ENCODE data around the gene GNG4. TPM values are rescaled to one million over a fixed set of nuclear protein-coding genes. Genes with fewer than 3 reads are reported as not detected.

GNG4 gene
- total and polyA plus RNA-seq, 2 donors (not counting 1 experiment from before 2014, with no cell fraction given): 0.52 TPM; not detected in 1

DNA sequence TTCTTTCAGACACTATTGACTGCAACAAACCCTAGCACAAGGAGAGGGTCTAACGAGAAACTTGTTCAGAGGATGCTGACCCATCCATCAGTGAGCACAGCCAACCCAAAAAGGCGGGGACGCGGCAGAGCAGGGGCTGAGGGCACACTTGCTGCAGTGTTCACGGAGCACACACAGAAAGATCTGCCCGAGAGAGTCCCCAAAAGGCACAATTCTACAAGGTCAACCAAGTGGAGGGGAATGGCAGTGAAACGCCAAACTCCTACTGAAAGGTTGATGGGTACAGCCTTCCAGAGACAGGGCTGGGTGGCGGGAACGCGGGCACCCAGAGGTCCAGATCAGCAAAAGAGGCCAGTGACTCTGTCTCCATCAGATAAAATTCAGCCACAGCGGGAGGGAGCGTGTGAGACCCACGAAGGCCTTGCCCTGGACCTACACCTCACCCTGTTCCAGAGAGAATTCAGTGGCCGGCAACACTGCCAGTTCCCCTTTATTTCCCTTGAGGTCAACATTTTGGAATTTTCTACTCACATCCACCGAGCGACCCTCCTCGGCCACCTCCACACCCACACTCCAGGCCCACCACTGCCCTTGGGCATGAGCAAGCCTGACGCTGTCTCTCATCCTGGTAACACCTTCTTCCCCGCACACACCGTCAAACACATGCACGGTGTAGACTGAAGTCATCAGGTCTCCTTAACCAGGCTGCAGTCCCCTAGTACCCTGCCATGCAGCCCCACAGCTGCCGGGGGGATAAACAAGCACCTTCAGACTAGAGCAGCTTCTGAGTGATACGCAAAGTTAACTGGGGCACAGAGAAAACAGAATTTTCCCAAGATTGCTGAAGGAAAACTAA lies 5.5 kb downstream of the GNG4 start:
- Histone ChIP-seq H3K9me3 (ENCODE audit: control extremely low read depth in 1 of 3, control insufficient read depth in 2 of 3, insufficient read depth in 1 of 3, low read length in 2 of 3) (peaks cover 0 to 8% (median 0%) of the 10 kb centered on the region in 3 donors), H3K27me3 (replicated peaks in 1 of 4; ENCODE audit: control extremely low read depth in 1 of 4, control insufficient read depth in 3 of 4, insufficient read depth in 4 of 4, low read length in 3 of 4) (peaks cover 0 to 50% (median 16%) of the 10 kb centered on the region in 4 experiments), H3K36me3 (replicated peaks in 1 of 2; ENCODE audit: control extremely low read depth in 1 of 2, control insufficient read depth in 1 of 2, extremely low read depth in 1 of 2, insufficient read depth in 2 of 2, low read length in 1 of 2) (no peaks in the 10 kb centered on the region), H3K4me1 (ENCODE audit: control insufficient read depth in 2 of 2, insufficient read depth in 2 of 2, low read length in 2 of 2) (peaks cover 18 to 21% of the 10 kb centered on the region in 2 donors), H3K9ac (ENCODE audit: low read length) (no peak overlapping the region), H3K4me2 (replicated peaks; ENCODE audit: low read depth, low read length, poor library complexity, severe bottlenecking) (no peak overlapping the region), H2AFZ (ENCODE audit: insufficient read depth, low read depth, low read length, poor library complexity, severe bottlenecking) (no peak overlapping the region), H3K27ac (ENCODE audit: low read length in 2 of 2) (no peak overlapping the region), H3K79me2 (ENCODE audit: control insufficient read depth, insufficient read depth, low read length) (no peaks in the 10 kb centered on the region), H4K20me1 (ENCODE audit: control insufficient read depth, insufficient read depth, low read length, poor library complexity, severe bottlenecking) (no peaks in the 10 kb centered on the region), H3K4me3 (ENCODE audit: control extremely low read depth in 1 of 5, extremely low read depth in 1 of 5, insufficient read depth in 1 of 5, low read depth in 2 of 5, low read length in 4 of 5) (no peak overlapping the region)
- DNase-seq: no peak
- ChIA-PET POLR2A (no interaction called here), CTCF (no interaction called here)
- H3K27ac Mint-ChIP-seq: no peak overlapping the region
- peaks cover 65% of the 10 kb centered on the region for H3K27me3 Mint-ChIP-seq
- TF ChIP-seq EZH2 (IDR thresholded peaks at IDR 0.05; ENCODE audit: borderline replicate concordance, insufficient read depth, low read depth, low read length, poor library complexity, severe bottlenecking) (no peak), CTCF (IDR thresholded peaks at IDR 0.05) (no peak)
- H3K4me3 Mint-ChIP-seq: no peak overlapping the region
- 95% methylated on average over 23 of the region's 23 CpGs for WGBS (ENCODE audit: insufficient coverage)
- peaks cover 23% of the 10 kb centered on the region for H3K4me1 Mint-ChIP-seq
- ATAC-seq (ENCODE audit: low read depth): no peak
- no peaks in the 10 kb centered on the region for H3K9me3 Mint-ChIP-seq (ENCODE audit: insufficient read depth)
- intact Hi-C loops (cut with micrococcal nuclease): no loop called here

- intact Hi-C loops (cut with micrococcal nuclease): no loop called here
- H2AFZ ChIP-seq (ENCODE audit: insufficient read depth, low read depth, low read length, poor library complexity, severe bottlenecking): no peak overlapping the region
- H3K4me1 Mint-ChIP-seq: peaks cover 16% of the 10 kb centered on the region
- ChIA-PET POLR2A (no interaction called here), CTCF (no interaction called here)
- WGBS (ENCODE audit: insufficient coverage): 59% methylated on average over 11 of the region's 11 CpGs
- H3K4me3 ChIP-seq (ENCODE audit: control extremely low read depth in 1 of 5, extremely low read depth in 1 of 5, insufficient read depth in 1 of 5, low read depth in 2 of 5, low read length in 4 of 5): no peak overlapping the region
- peaks cover 0 to 39% (median 8%) of the 10 kb centered on the region in 4 experiments for H3K27me3 ChIP-seq (replicated peaks in 1 of 4; ENCODE audit: control extremely low read depth in 1 of 4, control insufficient read depth in 3 of 4, insufficient read depth in 4 of 4, low read length in 3 of 4)
- H3K36me3 ChIP-seq (replicated peaks in 1 of 2; ENCODE audit: control extremely low read depth in 1 of 2, control insufficient read depth in 1 of 2, extremely low read depth in 1 of 2, insufficient read depth in 2 of 2, low read length in 1 of 2): no peaks in the 10 kb centered on the region
- H3K27ac Mint-ChIP-seq: no peak overlapping the region
- no peaks in the 10 kb centered on the region for H3K9me3 Mint-ChIP-seq (ENCODE audit: insufficient read depth)
- ATAC-seq (ENCODE audit: low read depth) (no peak), DNase-seq (no peak)
- no peak overlapping the region for H3K27ac ChIP-seq (ENCODE audit: low read length in 2 of 2)
- no peak overlapping the region for H3K9ac ChIP-seq (ENCODE audit: low read length)
- peaks cover 11 to 12% of the 10 kb centered on the region in 2 donors for H3K4me1 ChIP-seq (ENCODE audit: control insufficient read depth in 2 of 2, insufficient read depth in 2 of 2, low read length in 2 of 2)
- H3K27me3 Mint-ChIP-seq: peaks cover 59% of the 10 kb centered on the region
- peak overlapping the region; percentile 83 for H3K4me3 Mint-ChIP-seq
- H3K9me3 ChIP-seq (ENCODE audit: control extremely low read depth in 1 of 3, control insufficient read depth in 2 of 3, insufficient read depth in 1 of 3, low read length in 2 of 3): peaks cover 0 to 2% (median 0%) of the 10 kb centered on the region in 3 donors
- TF ChIP-seq EZH2 (IDR thresholded peaks at IDR 0.05; ENCODE audit: borderline replicate concordance, insufficient read depth, low read depth, low read length, poor library complexity, severe bottlenecking) (no peak), CTCF (IDR thresholded peaks at IDR 0.05) (no peak)
- H3K79me2 ChIP-seq (ENCODE audit: control insufficient read depth, insufficient read depth, low read length): no peaks in the 10 kb centered on the region
- no peak overlapping the region for H3K4me2 ChIP-seq (replicated peaks; ENCODE audit: low read depth, low read length, poor library complexity, severe bottlenecking)
- H4K20me1 ChIP-seq (ENCODE audit: control insufficient read depth, insufficient read depth, low read length, poor library complexity, severe bottlenecking): no peaks in the 10 kb centered on the region
Measured at GRCh38 chr1:235642943-235643371, 6.6 kb downstream of the GNG4 start.

All from B cell (primary cell).